HFFc6 (cell line): ENCODE data around the gene ARMC10. TPM values are rescaled to one million over a fixed set of nuclear protein-coding genes. Genes with fewer than 3 reads are reported as not detected.

Experiments
- DNase-seq: peaks from one replicate; pipeline ENCODE4 v3.0.0-alpha.2; 2018
- H3K27ac Mint-ChIP-seq: 2 replicates; pipeline ENCODE4 v1.8.0; 2020; ENCODE audit warnings: mild to moderate bottlenecking, mixed read lengths
- H3K27me3 Mint-ChIP-seq: 2 replicates; pipeline ENCODE4 v1.8.0; 2021; ENCODE audit warnings: mild to moderate bottlenecking, moderate library complexity, mixed read lengths; ENCODE audit not compliant: insufficient read depth
- H3K36me3 Mint-ChIP-seq: 2 replicates; pipeline ENCODE4 v1.8.0; 2021; ENCODE audit warnings: low read depth, mixed read lengths
- H3K4me1 Mint-ChIP-seq: 2 replicates; pipeline ENCODE4 v1.8.0; 2020; ENCODE audit warnings: low read depth, mixed read lengths
- H3K4me3 Mint-ChIP-seq: 2 replicates; pipeline ENCODE4 v1.8.0; 2020; ENCODE audit warnings: mild to moderate bottlenecking, moderate library complexity, mixed read lengths
- H3K9me3 Mint-ChIP-seq: 2 replicates; pipeline ENCODE4 v1.8.0; 2020; ENCODE audit warnings: mild to moderate bottlenecking, mixed read lengths
- CTCF ChIP-seq: fragments of 200-600 bp; sonication (generic); IDR thresholded peaks from 2 replicates; pipeline ENCODE4 v1.5.0; 2021; ENCODE audit warnings: antibody characterized with exemption, mild to moderate bottlenecking
- total RNA-seq, 6 experiments: library from RNA; stranded (reverse); fragmentation: NEBNext Ultra II Directional; extraction: Animal tissue kit (Norgen Biotek cat#: 25700); gene quantifications; 2 replicates in 1 of 6; 3 replicates in 5 of 6; pipeline ENCODE4 v1.2.3, GENCODE V29; 2021

ARMC10 gene
- total RNA-seq, 6 experiments from 2014 or later = 27.3 to 40.9 (median 34.7) TPM

DNA sequence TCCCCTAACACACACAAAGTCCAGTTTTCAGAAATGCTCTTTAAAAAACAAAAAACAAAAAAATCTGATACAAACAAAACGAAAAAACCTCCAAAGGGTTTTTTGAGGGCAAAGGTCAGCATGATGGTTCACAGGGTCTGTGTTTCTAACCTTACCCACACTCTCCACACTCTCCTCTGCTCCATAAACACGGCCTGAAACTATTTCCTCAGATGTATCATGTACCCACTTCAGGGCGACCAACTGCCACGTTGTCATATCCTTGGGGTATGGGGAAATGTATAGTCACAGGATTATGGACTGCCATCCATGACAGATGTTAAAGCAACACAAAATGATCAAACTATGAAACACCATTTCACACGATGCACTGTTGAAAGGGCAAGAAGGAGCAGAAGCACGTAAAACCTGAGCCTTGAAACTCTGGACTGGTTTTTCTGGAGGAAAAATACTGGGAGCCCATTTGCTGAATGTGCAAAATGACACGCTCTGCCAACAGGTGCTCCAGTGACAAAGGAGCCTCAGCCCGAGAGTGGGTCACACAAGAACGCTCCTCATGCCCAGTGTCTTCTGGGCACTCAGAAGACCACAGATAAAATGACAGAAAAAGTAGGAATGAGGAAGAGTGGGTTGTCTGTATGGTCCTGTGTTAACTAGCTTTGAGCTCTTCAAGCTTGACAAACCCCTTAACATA lies 58.2 kb downstream of the ARMC10 start:
- DNase-seq = no peak
- Mint-ChIP-seq H3K9me3 (no peaks in the 10 kb centered on the region), H3K4me3 (no peak overlapping the region), H3K27ac (no peak overlapping the region), H3K27me3 (no peaks in the 10 kb centered on the region), H3K36me3 (peaks cover 5% of the 10 kb centered on the region; the same call in 1 of the 2 replicates), H3K4me1 (peaks cover 17% of the 10 kb centered on the region)
- no peak for TF ChIP-seq CTCF

GRCh38 chr7:103134836-103135554 lies 60.1 kb downstream of the ARMC10 start:
- no peak for TF ChIP-seq CTCF
- Mint-ChIP-seq H3K27me3 (no peaks in the 10 kb centered on the region), H3K9me3 (no peaks in the 10 kb centered on the region), H3K27ac (no peak overlapping the region), H3K36me3 (no peaks in the 10 kb centered on the region), H3K4me1 (peaks cover 14% of the 10 kb centered on the region), H3K4me3 (no peak overlapping the region)
- no peak for DNase-seq

DNA sequence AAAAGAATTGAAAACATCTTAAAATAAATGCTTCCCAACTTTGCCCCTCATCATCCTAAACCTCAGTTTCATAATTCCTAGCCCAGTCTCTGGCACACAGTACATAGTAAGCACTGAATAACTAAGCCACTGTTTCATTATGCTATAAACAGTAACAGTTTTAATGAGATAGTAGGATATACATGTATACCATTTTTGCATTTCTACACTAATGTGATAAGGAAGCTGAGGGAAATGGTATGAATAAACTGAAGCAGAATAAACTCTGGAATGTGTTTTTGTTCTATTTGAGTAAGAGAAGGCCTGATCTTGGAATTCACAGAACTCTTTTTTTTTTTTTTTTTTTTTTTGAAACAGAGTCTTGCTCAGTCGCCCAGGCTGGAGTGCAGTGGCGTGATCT lies 65.1 kb downstream of the ARMC10 start:
- Mint-ChIP-seq H3K27me3 (no peaks in the 10 kb centered on the region), H3K9me3 (no peaks in the 10 kb centered on the region), H3K4me1 (peaks cover 19% of the 10 kb centered on the region), H3K36me3 (peaks cover 8% of the 10 kb centered on the region; the same call in 1 of the 2 replicates), H3K4me3 (no peak overlapping the region), H3K27ac (no peak overlapping the region)
- no peak for DNase-seq
- no peak for TF ChIP-seq CTCF

- TF ChIP-seq CTCF = no peak
- no peak for DNase-seq
- peaks cover 13% of the 10 kb centered on the region; the same call in 1 of the 2 replicates for H3K4me1 Mint-ChIP-seq
- H3K36me3 Mint-ChIP-seq = peaks cover 8% of the 10 kb centered on the region; the same call in 1 of the 2 replicates
- no peak overlapping the region for H3K27ac Mint-ChIP-seq
- H3K4me3 Mint-ChIP-seq = no peak overlapping the region
- no peaks in the 10 kb centered on the region for H3K27me3 Mint-ChIP-seq
- H3K9me3 Mint-ChIP-seq = no peaks in the 10 kb centered on the region
Measured at GRCh38 chr7:103140685-103141084, 65.7 kb downstream of the ARMC10 start.

- Mint-ChIP-seq H3K36me3 (peaks cover 8% of the 10 kb centered on the region; the same call in 1 of the 2 replicates), H3K9me3 (no peaks in the 10 kb centered on the region), H3K4me3 (no peak overlapping the region), H3K4me1 (peaks cover 19% of the 10 kb centered on the region), H3K27me3 (no peaks in the 10 kb centered on the region), H3K27ac (no peak overlapping the region)
- no peak for DNase-seq
- no peak for TF ChIP-seq CTCF
Measured at GRCh38 chr7:103141753-103142404, 66.9 kb downstream of the ARMC10 start.
